Anterior cingulate cortex (tissue), 58 donors: ENCODE data around the gene RAD50.

ENCODE experiments used
- DNase-seq, 58 donors: peaks; one replicate each; lab custom pipeline; 2025; lab: John Stamatoyannopoulos, UW

RAD50 gene

GRCh38 chr5:132658381-132659302 is 101.9 kb downstream of the RAD50 start:
- peak in 2 of 58 donors; percentile 11 to 30 for DNase-seq

- no peak for DNase-seq
Measured at GRCh38 chr5:132659598-132660493, 103.1 kb downstream of the RAD50 start.

DNA sequence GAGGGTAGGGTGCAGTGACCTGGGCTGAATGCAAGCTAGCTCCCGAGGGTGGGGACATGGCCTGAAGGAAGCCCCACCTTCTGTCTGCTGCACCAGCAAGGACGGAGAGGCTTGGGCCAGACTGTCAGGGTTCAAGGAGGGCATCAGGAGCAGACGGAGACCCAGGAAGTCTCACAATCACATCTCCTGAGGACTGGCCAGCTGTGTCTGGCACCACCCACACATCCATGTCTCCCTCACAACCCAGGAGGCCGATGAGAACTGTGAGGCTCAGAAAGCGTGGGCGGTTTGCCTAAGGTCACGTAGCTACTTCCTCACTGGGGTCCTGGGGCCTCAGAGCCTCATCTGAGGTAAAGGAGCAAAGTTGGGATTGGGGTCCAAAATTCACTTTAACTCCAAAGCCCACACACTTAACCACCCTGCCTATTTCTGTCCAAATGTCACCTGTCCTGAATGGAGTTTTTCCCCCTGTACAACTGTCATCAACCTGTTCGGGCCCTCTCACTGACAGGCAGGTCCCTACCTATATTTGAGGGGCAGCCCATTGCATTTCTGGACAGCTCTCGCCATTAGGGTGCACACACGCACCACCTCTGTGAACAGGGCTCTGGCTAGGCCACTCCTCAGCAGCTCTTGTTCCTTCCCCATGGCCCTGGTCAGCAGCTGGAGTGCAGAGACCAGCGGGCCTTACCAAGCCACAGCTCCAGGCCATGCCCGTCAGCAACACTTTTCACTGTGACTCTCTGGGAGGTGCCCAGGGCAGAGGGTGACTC is 104.6 kb downstream of the RAD50 start:
- DNase-seq: no peak

GRCh38 chr5:132662004-132662401 is 105.2 kb downstream of the RAD50 start:
- no peak for DNase-seq

GRCh38 chr5:132662925-132663770 is 106.4 kb downstream of the RAD50 start:
- DNase-seq: no peak

DNA sequence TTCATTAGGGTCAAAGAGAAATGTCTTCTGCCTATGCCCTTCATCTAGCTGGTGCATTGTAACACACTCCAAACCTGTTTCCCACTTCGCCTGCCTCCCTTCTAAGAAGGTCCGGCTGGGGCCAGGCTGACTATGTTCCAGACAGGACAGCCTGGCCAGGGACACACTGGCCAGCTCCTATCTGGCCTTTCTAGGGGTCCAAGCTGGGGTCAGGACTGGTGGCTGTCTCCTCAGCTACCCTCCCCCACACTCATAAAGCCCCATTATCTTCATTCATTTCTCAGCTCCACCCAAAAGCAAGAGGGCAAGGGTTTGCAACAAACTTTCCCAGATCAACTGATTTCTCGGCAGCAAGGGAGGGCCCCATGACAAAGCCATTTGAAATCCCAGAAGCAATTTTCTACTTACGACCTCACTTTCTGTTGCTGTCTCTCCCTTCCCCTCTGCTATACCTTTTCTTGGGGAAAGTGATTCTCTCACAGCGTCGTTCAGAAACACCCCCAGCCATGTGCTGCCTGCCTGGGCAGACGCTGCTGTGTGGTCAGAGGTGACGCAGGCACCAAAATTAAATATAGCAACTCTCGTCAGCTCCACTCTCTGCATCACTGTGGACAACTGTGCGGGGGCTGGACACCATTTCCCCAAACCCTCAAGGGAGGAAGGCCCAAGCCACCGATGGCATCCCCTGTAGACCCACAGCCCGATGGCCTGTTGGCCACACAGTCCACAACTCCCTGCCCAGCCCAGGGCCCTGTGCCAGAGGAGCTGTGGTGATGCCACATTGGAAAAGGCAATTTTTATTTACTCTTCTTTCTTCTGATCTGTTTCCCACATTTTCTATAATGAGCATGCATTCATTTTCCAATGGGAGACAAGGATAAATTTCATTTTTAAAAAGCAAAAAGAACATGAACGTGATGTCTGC is 107.3 kb downstream of the RAD50 start:
- DNase-seq: no peak

GRCh38 chr5:132664696-132665209 is 108.0 kb downstream of the RAD50 start:
- DNase-seq: no peak

DNA sequence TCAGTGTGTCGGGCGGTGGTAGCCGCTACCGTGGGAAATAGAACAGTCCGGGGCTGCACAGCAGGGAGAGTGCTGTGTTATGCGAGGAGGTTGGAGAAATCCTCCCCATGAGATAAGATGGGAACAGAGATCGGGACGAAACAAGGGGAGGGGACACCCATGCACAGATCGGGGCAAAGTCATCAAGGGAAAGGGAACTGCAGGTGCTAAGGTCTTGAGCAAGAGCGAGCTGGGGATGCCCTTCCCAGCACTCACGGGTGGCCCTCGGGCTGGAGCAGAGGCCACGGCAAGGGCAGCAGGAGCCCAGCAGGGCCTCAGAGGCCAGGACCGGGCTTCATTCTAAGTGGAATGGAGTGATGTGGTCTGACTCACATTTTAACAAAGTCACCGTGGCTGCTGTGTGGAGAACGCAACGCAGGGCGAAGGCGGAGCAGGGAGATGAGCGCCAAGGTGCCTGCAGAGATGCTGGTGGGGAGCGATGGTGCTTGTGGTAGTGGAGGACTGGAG is 108.8 kb downstream of the RAD50 start:
- no peak for DNase-seq

GRCh38 chr5:132666310-132667123 is 109.7 kb downstream of the RAD50 start:
- no peak for DNase-seq

DNA sequence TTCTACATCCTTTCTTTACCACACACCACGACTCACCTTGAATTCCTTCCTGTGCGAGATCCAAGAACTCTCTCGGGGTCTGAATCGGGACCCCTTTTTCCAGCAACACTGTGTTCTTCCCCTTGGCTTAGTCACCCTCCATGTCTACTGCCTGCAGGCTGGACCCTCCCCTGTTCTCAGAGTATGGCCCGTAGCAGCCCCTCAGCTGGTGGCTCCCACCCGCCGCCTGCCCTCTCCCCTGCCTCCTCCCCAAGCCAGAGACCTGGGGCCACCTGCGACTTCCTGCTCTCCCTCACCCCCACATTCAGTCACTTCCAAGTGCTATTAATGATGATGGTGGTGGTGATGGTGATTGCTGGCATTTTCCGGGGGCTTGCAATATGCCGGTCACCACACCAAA is 110.5 kb downstream of the RAD50 start:
- no peak for DNase-seq

DNA sequence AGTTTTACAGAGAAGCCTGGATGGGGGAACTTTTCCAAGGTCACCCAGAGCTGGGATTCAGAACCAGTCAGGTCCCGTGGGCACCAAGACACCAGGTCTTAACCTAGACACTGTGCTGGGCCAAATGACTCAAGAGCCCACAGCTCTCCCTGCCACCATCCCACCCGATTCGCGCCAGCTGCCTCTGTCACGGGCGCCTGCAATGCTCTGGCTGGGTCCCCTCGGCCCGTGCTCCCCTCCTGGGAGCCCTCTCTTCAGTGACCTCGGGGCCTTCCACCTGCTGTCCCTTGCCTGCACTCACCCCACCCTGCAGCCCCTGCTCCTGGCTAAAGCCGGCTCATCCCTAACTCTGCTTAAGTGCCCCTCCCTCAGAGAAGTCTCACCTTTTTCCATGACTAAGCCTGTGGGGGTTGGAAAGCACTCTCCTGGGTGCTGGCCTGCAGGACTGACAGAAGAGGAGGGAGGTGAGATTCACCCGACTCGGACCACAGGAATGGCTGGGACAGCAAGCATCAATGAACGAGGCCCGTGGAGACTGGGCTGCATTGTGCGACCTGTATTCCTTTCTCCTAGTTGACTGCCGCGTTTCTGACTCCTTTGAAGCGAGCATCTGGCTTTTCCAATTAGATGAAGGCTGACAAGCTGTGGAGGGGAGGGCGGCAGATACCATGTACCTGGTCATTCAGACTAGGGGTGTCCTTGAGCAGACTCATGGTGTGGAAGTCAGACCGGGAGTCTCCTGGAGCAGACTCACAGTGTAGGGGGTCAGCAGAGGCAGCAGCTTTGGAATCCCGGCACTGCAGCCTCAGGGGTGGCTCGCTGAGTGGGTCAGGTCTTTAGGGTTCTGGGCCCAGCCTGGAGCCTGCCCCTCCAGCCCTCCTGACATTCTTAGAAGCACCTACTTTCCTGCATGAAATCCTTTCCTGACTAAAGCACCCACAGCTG is 111.3 kb downstream of the RAD50 start:
- no peak for DNase-seq

DNA sequence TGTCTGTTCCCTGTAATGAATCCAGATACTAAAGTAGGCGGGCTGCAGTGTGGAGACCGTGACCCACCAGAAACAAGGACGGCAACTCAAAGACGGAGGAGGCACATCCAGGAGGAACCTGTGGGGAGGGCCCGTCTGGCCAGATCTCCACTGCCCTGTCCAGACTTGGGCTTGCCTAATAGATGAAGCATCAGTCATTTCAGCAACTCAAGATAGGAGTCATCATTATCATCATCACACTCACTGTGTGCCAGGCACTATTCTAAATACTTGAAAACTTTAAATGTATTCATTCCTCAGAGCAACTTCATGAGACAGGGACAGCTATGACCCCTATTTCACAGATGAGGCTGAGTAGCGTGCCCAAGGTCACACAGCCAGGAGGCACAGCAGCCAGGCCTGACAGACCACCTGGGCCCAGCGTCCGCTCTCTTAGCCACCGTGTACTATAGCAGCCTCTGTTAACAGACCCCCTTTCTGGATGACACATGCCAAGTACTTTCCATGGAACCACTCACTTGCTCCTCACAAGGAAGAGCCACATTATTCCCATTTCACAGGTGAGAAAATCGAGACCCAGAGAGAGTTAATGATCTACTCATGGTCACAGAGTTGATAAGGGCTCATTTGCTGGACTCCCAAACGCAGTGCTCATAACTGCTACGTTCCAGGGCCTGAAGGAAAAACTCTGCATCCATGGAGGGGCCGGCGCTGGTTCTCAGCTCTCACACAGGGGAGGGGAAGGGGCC is 112.1 kb downstream of the RAD50 start:
- DNase-seq: no peak

GRCh38 chr5:132669455-132669820 is 112.7 kb downstream of the RAD50 start:
- DNase-seq: no peak

DNA sequence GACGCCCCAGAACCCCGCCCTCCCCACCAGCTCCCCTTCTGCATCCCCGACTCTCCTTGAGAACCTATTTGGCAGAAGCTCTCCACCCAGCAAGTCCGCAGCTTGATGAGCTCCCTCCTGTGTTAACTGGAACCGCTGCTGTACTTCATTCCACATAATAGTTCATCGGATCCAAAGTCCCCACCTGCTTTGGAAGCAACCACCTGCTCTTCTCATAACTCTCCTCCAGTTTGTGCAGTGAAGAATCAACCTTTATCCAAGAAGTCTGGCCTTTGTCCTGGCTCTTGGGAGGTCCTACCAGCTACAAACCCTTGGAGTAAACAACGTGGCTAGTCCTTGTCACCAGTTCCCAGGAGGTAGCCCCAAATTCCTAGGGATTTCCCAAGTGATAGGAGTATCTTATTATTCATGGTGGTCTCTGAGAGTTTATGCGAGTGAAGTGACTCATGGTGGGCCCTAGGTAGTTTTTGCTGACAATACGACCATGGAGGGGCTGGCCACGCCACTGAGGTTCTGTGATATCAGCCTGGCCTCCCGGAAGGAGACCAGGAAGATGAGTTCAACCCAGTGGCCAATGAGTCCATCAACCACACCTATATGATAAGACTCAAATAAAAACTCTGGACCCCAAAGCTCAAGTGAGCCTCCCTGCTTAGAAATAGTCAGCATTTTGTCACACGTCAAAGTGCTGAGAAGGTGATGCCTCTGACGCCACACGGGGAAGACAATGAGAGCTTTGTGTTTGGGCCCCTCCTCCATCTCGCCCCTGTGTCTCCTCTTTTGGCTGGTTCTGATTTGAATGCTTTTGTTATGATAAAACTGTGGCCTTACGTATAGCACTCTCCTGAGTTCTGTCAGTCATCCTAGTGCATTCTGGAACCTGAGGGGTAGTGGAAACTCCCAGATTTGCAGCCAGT is 113.4 kb downstream of the RAD50 start:
- no peak for DNase-seq
